Adrenal gland (tissue), 5 donors: Measurements from ENCODE around the gene THRA.

ENCODE experiments used
- CTCF ChIP-seq, 6 experiments: fragments of 450-650 bp in 4 of 6; fragments of 200-600 bp in 2 of 6; sonication (generic) in 1 of 6; IDR thresholded peaks; 1 replicate in 5 of 6; 2 replicates in 1 of 6; pipeline versions ENCODE4 v1.5.1 to v1.8.0; 2016 to 2021; ENCODE audit warnings: antibody characterized with exemption in 6 of 6, mild to moderate bottlenecking in 2 of 6, moderate library complexity in 1 of 6
- POLR2A ChIP-seq, 2 donors: fragments of 450-650 bp; IDR thresholded peaks; one replicate each; pipeline ENCODE4 v1.6.1; 2017; ENCODE audit warnings: antibody characterized with exemption in 2 of 2, mild to moderate bottlenecking in 2 of 2, moderate library complexity in 1 of 2
- donor health status: DM: no; HTN: no; CAD: no.

- TF ChIP-seq CTCF (IDR thresholded peaks at IDR 0.05) (no peak), POLR2A (IDR thresholded peaks at IDR 0.05) (no peak)
Observed at GRCh38 chr17:40129498-40129897, 66.7 kb downstream of the THRA start.
